ENCODE data around the gene TCF4.

DNA sequence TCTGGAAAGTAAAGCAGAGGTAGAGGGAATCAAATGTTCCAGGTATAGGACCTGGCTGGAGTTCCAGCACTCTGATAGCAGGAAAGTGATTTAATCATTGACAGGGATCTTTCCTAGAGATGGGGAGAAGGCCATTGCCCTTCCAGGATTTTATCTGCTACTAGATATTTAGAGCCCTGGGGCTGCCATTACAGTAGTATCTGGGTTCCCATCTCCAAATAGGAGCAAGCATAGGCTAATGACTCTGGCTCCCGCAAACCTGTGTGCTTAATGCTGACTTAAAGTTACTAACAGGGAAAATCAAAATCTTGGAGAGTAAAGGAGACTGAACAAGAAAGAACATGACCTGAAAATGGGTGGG, 331.1 kb downstream of the TCF4 start:
- TF ChIP-seq, protein P1, sequence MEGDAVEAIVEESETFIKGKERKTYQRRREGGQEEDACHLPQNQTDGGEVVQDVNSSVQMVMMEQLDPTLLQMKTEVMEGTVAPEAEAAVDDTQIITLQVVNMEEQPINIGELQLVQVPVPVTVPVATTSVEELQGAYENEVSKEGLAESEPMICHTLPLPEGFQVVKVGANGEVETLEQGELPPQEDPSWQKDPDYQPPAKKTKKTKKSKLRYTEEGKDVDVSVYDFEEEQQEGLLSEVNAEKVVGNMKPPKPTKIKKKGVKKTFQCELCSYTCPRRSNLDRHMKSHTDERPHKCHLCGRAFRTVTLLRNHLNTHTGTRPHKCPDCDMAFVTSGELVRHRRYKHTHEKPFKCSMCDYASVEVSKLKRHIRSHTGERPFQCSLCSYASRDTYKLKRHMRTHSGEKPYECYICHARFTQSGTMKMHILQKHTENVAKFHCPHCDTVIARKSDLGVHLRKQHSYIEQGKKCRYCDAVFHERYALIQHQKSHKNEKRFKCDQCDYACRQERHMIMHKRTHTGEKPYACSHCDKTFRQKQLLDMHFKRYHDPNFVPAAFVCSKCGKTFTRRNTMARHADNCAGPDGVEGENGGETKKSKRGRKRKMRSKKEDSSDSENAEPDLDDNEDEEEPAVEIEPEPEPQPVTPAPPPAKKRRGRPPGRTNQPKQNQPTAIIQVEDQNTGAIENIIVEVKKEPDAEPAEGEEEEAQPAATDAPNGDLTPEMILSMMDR (conservative IDR thresholded peaks at IDR 0.05; ENCODE audit: low read length) = no peak
- no peak for TF ChIP-seq EZH2phosphoT487 (IDR thresholded peaks at IDR 0.05; ENCODE audit: borderline replicate concordance)

All from Loucy (cell line).